ENCODE results near the gene B3GALNT2. TPM values are rescaled to one million over a fixed set of nuclear protein-coding genes. Genes with fewer than 3 reads are reported as not detected.
"Not testable (repeated sequence)": the region's sequence is repeated elsewhere in the genome, so short reads cannot be mapped to it uniquely, and the experiment has no call there.

B3GALNT2 gene
- total and polyA plus RNA-seq, 7 donors, result 7.1 to 46.9 (median 27.0) TPM

- H3K27me3 ChIP-seq (ENCODE audit: insufficient read depth in 3 of 3, low read length in 2 of 3), result peaks cover 0 to 5% (median 0%) of the 10 kb centered on the region in 3 donors
- H3K4me1 ChIP-seq, result no peaks in the 10 kb centered on the region
- intact Hi-C loops (cut with DNase I), result no loop called here
- ATAC-seq, result no peak
- H3K36me3 ChIP-seq (ENCODE audit: insufficient read depth in 1 of 2, low read depth in 1 of 2), result no peaks in the 10 kb centered on the region
- no peak for DNase-seq
- 85 to 90% (median 85%) methylated on average over 9 of the region's 9 CpGs for WGBS, 3 donors
- H3K9me3 ChIP-seq, result no peaks in the 10 kb centered on the region
- TF ChIP-seq CTCF (IDR thresholded peaks at IDR 0.05), result no peak
- no peak overlapping the region for H3K27ac ChIP-seq
- H3K4me3 ChIP-seq, result no peak overlapping the region
Observed at GRCh38 chr1:235545292-235545930, 41.2 kb upstream of the B3GALNT2 start.

GRCh38 chr1:235542845-235543244 is 38.6 kb upstream of the B3GALNT2 start:
- H3K4me3 ChIP-seq; H3K27ac ChIP-seq; DNase-seq; intact Hi-C loops (cut with DNase I); H3K27me3 ChIP-seq (ENCODE audit: insufficient read depth in 3 of 3, low read length in 2 of 3); H3K36me3 ChIP-seq (ENCODE audit: insufficient read depth in 1 of 2, low read depth in 1 of 2); ATAC-seq; H3K9me3 ChIP-seq; H3K4me1 ChIP-seq: not testable (repeated sequence)
- 71 to 76% (median 72%) methylated on average over 7 of the region's 7 CpGs for WGBS, 3 donors

GRCh38 chr1:235533476-235534168 is 29.4 kb upstream of the B3GALNT2 start:
- ATAC-seq, result no peak
- H3K9me3 ChIP-seq, result peaks cover 4% of the 10 kb centered on the region
- intact Hi-C loops (cut with DNase I), result no loop called here

GRCh38 chr1:235532360-235532759 is 28.1 kb upstream of the B3GALNT2 start:
- 66 to 69% (median 69%) methylated on average over 2 of the region's 2 CpGs for WGBS, 3 donors
- no peaks in the 10 kb centered on the region for H3K4me1 ChIP-seq
- H3K9me3 ChIP-seq, result peaks cover 4% of the 10 kb centered on the region
- DNase-seq (no peak), ATAC-seq (no peak)
- no peak overlapping the region for H3K4me3 ChIP-seq
- H3K36me3 ChIP-seq (ENCODE audit: insufficient read depth in 1 of 2, low read depth in 1 of 2), result no peaks in the 10 kb centered on the region
- intact Hi-C loops (cut with DNase I), result no loop called here
- no peak overlapping the region for H3K27ac ChIP-seq
- no peaks in the 10 kb centered on the region for H3K27me3 ChIP-seq (ENCODE audit: insufficient read depth in 3 of 3, low read length in 2 of 3)
- no peak for TF ChIP-seq CTCF (IDR thresholded peaks at IDR 0.05)

More at GRCh38 chr1:235533476-235534168, 29.4 kb upstream of the B3GALNT2 start:
- no peaks in the 10 kb centered on the region for H3K27me3 ChIP-seq (ENCODE audit: insufficient read depth in 3 of 3, low read length in 2 of 3)
- H3K27ac ChIP-seq, result no peak overlapping the region
- H3K4me1 ChIP-seq, result no peaks in the 10 kb centered on the region
- no peak overlapping the region for H3K4me3 ChIP-seq
- no peak for DNase-seq
- WGBS, 3 donors, result 70 to 80% (median 72%) methylated on average over 8 of the region's 8 CpGs
- H3K36me3 ChIP-seq (ENCODE audit: insufficient read depth in 1 of 2, low read depth in 1 of 2), result no peaks in the 10 kb centered on the region
- no peak for TF ChIP-seq CTCF (IDR thresholded peaks at IDR 0.05)

- H3K36me3 ChIP-seq (ENCODE audit: insufficient read depth in 1 of 2, low read depth in 1 of 2), result no peaks in the 10 kb centered on the region
- WGBS, 3 donors, result 79 to 86% (median 80%) methylated on average over 4 of the region's 4 CpGs
Observed at GRCh38 chr1:235527196-235527814, 23.1 kb upstream of the B3GALNT2 start.

More at GRCh38 chr1:235527196-235527814, 23.1 kb upstream of the B3GALNT2 start:
- H3K27me3 ChIP-seq (ENCODE audit: insufficient read depth in 3 of 3, low read length in 2 of 3), result no peaks in the 10 kb centered on the region
- H3K27ac ChIP-seq, result no peak overlapping the region
- no peak for DNase-seq
- no peak for ATAC-seq
- peaks cover 4% of the 10 kb centered on the region for H3K9me3 ChIP-seq
- no peak for TF ChIP-seq CTCF (IDR thresholded peaks at IDR 0.05)
- no peak overlapping the region for H3K4me3 ChIP-seq
- intact Hi-C loops (cut with DNase I), result no loop called here
- H3K4me1 ChIP-seq, result no peaks in the 10 kb centered on the region
